ENCODE data around the gene GALNT16.

GRCh38 chr14:69235708-69236107, 24.2 kb upstream of the GALNT16 start:
- TF ChIP-seq ZFP3 (CRISPR knock-in tag; IDR thresholded peaks at IDR 0.05) = no peak
- TF ChIP-seq ISL1 (CRISPR knock-in tag; IDR thresholded peaks at IDR 0.05) = no peak
- no peak for TF ChIP-seq ZNF565 (CRISPR knock-in tag; conservative IDR thresholded peaks at IDR 0.05; ENCODE audit: low read depth)
- TF ChIP-seq PATZ1 (CRISPR knock-in tag; IDR thresholded peaks at IDR 0.05; ENCODE audit: borderline replicate concordance) = no peak
- TF ChIP-seq RARB (CRISPR knock-in tag; IDR thresholded peaks at IDR 0.05) = no peak
- no peak for TF ChIP-seq TSHZ2 (CRISPR knock-in tag; IDR thresholded peaks at IDR 0.05)
- no peak for TF ChIP-seq CSRNP3 (CRISPR knock-in tag; IDR thresholded peaks at IDR 0.05)
- no peak for TF ChIP-seq GLIS3 (CRISPR knock-in tag; IDR thresholded peaks at IDR 0.05)

Measured in SK-N-SH treated with all-trans-retinoic acid at 6 μM for 48 hours (cell line).